PC-3 (cell line): Measurements from ENCODE around the gene RAD50.

ENCODE experiments used
- CTCF ChIP-seq: fragments of 300-600 bp; sonication (generic); conservative IDR thresholded peaks from 2 replicates; pipeline ENCODE4 v1.5.1; 2017; ENCODE audit warnings: antibody characterized with exemption, low read depth, mild to moderate bottlenecking, low read length
- EZH2 ChIP-seq: fragments of 300-600 bp; sonication (generic); IDR thresholded peaks from one replicate; pipeline ENCODE4 v1.6.1; 2017; ENCODE audit warnings: antibody characterized with exemption, mild to moderate bottlenecking, low read length; ENCODE audit not compliant: unreplicated experiment

DNA sequence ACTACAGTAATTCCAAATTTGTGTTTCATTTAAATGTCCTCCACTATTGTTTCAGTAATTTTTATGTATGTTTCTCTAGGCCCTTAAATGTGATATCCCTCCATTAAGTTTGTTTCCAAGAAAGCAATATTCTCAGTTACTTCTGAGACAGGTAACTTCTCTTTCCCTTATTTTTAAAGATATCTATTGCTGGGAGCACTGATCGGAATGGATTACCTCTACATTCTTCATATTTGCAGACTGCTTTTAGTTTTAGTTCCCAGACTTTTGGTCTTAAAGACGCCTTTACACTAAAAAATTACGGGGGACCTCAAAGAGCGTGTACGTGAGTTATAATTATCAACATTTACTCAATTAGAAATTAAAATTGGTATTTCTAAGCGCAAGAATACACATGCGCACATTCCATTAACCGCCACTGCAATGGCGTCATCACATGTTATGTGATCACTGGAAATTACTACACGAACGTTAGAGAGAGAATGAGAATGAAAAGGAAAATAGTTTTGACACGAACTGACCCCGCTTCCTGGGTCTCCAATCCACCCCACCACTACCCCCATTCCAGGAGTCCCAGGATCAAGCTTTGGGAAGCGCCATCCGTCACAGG lies 519 bp upstream of the RAD50 start:
- TF ChIP-seq CTCF (no peak), EZH2 (no peak)
